Thyroid gland (tissue), 4 donors: ENCODE results near the gene ACIN1. TPM values are rescaled to one million over a fixed set of nuclear protein-coding genes. Genes with fewer than 3 reads are reported as not detected.

Experiments
- DNase-seq, 2 donors: peaks; one replicate each; pipeline ENCODE4 v3.0.0-alpha.2; 2019
- H3K27ac ChIP-seq, 3 donors: fragments of 200-600 bp; sonication (generic); 1 replicate in 2 of 3; 2 replicates in 1 of 3; pipeline ENCODE4 v1.5.1; 2016 to 2019; ENCODE audit warnings: mild to moderate bottlenecking in 1 of 3, moderate library complexity in 1 of 3
- H3K27me3 ChIP-seq: fragments of 200-600 bp; sonication (generic); one replicate; pipeline ENCODE4 v1.5.1; 2019
- H3K36me3 ChIP-seq, 2 donors: fragments of 200-600 bp; sonication (generic); one replicate each; pipeline ENCODE4 v1.5.1; 2016 to 2019
- H3K4me1 ChIP-seq, 2 donors: fragments of 200-600 bp; sonication (generic); one replicate each; pipeline ENCODE4 v1.5.1; 2017 to 2019
- H3K4me3 ChIP-seq, 3 donors: fragments of 200-600 bp; sonication (generic); replicated peaks in 1 of 3; 1 replicate in 2 of 3; 2 replicates in 1 of 3; pipeline ENCODE4 v1.5.1; 2016; ENCODE audit warnings: mild to moderate bottlenecking in 1 of 3
- H3K9me3 ChIP-seq: fragments of 200-600 bp; sonication (generic); one replicate; pipeline ENCODE4 v1.5.1; 2017
- CTCF ChIP-seq, 6 experiments: fragments of 200-600 bp in 3 of 6; fragments of 450-650 bp in 3 of 6; sonication (generic) in 3 of 6; IDR thresholded peaks; one replicate each; pipeline ENCODE4 v1.5.1; 2016 to 2019; ENCODE audit warnings: antibody characterized with exemption in 6 of 6, mild to moderate bottlenecking in 2 of 6, inconsistent platforms in 1 of 6, moderate library complexity in 1 of 6
- POLR2A ChIP-seq, 2 donors: fragments of 450-650 bp; IDR thresholded peaks; one replicate each; pipeline ENCODE4 v1.6.1; 2017; ENCODE audit warnings: antibody characterized with exemption in 2 of 2, mild to moderate bottlenecking in 2 of 2, moderate library complexity in 1 of 2
- WGBS, 2 donors: methylation state at CpG; one replicate each; pipeline ENCODE4 v1.1.5; 2017; 5-methylcytosine and 5-hydroxymethylcytosine counted together
- intact Hi-C: fragments of 100-400 bp; cut with DNase I; formaldehyde crosslinking; loops from one replicate; pipeline ENCODE4 v1.15.1; 2023
- total RNA-seq, 4 donors: library from RNA; depleted of rRNA; stranded (reverse); fragments of >200 nt; gene quantifications; one replicate each; pipeline ENCODE4 v1.2.3, GENCODE V29; 2016

Gene ACIN1
- total RNA-seq, 4 donors from 2014 or later = 143 to 195 (median 152) TPM

- no peaks in the 10 kb centered on the region for H3K27me3 ChIP-seq
- intact Hi-C loops = no loop called here
- DNase-seq = no peak
- H3K4me3 ChIP-seq = no peak overlapping the region
- no peak for TF ChIP-seq POLR2A (IDR thresholded peaks at IDR 0.05)
- no peak for TF ChIP-seq CTCF (IDR thresholded peaks at IDR 0.05)
- no peaks in the 10 kb centered on the region for H3K4me1 ChIP-seq
- no peaks in the 10 kb centered on the region for H3K36me3 ChIP-seq
- 86 to 91% methylated on average over 4 of the region's 4 CpGs for WGBS, 2 donors
- no peaks in the 10 kb centered on the region for H3K9me3 ChIP-seq
- no peak overlapping the region for H3K27ac ChIP-seq
Observed at GRCh38 chr14:23040100-23040499, 54.8 kb downstream of the ACIN1 start.

GRCh38 chr14:23035303-23036144 is 59.4 kb downstream of the ACIN1 start:
- H3K4me1 ChIP-seq = peaks cover 9 to 11% of the 10 kb centered on the region in 2 donors
- H3K9me3 ChIP-seq = no peaks in the 10 kb centered on the region
- no peaks in the 10 kb centered on the region for H3K27me3 ChIP-seq
- no peak overlapping the region for H3K4me3 ChIP-seq
- 65 to 71% methylated on average over 14 of the region's 14 CpGs for WGBS, 2 donors
- peak in 2 of 6 experiments; percentile 5 to 32 for TF ChIP-seq CTCF (IDR thresholded peaks at IDR 0.05)
- no peak for TF ChIP-seq POLR2A (IDR thresholded peaks at IDR 0.05)
- intact Hi-C loops = no loop called here
- H3K27ac ChIP-seq = peak overlapping the region; percentile 93 to 98 (median 95)
- DNase-seq = no peak
- peaks cover 16 to 24% of the 10 kb centered on the region in 2 donors for H3K36me3 ChIP-seq

- peak; percentile 93 to 94 for DNase-seq
Observed at GRCh38 chr14:23034498-23035302, 60.2 kb downstream of the ACIN1 start, which contains the start of gene PSMB5. PSMB5 (minus strand) TSS chr14:23034900; CDS start chr14:23034881, 19 bp downstream.

GRCh38 chr14:23033801-23034497 is 61.0 kb downstream of the ACIN1 start:
- H3K27ac ChIP-seq = peak overlapping the region; percentile 93 to 98 (median 95)
- DNase-seq = no peak
- 41 to 44% methylated on average over 16 to 17 of the region's 17 CpGs for WGBS, 2 donors
- peaks cover 17 to 24% of the 10 kb centered on the region in 2 donors for H3K36me3 ChIP-seq
- H3K4me1 ChIP-seq = peaks cover 9 to 11% of the 10 kb centered on the region in 2 donors
- intact Hi-C loops = no loop called here
- peak overlapping the region; percentile 37 to 95 (median 61) for H3K4me3 ChIP-seq
- no peaks in the 10 kb centered on the region for H3K9me3 ChIP-seq
- TF ChIP-seq POLR2A (IDR thresholded peaks at IDR 0.05) (no peak), CTCF (IDR thresholded peaks at IDR 0.05) (no peak)
- H3K27me3 ChIP-seq = no peaks in the 10 kb centered on the region

More at GRCh38 chr14:23034498-23035302, 60.2 kb downstream of the ACIN1 start, which contains the start of gene PSMB5:
- Histone ChIP-seq H3K4me1 (peaks cover 9 to 11% of the 10 kb centered on the region in 2 donors), H3K9me3 (no peaks in the 10 kb centered on the region), H3K4me3 (peak within 1 kb of the TSS; percentile 37 to 95 (median 61)), H3K36me3 (peaks cover 17 to 24% of the 10 kb centered on the region in 2 donors), H3K27me3 (no peaks in the 10 kb centered on the region), H3K27ac (peak within 1 kb of the TSS; percentile 93 to 98 (median 95))
- TF ChIP-seq POLR2A (IDR thresholded peaks at IDR 0.05) (peak in 1 of 2 donors; percentile 69), CTCF (IDR thresholded peaks at IDR 0.05) (peak in 2 of 6 experiments; percentile 24 to 43)
- intact Hi-C loops = no loop called here
- WGBS, 2 donors = 0% methylated on average over 14 to 36 of the region's 36 CpGs
